ENCODE data around the gene PRKN.

GRCh38 chr6:162528538-162528937, 199.0 kb downstream of the PRKN start:
- TF ChIP-seq CTCF (conservative IDR thresholded peaks at IDR 0.05) (no peak), EZH2 (IDR thresholded peaks at IDR 0.05; ENCODE audit: low read depth) (no peak)
